C4-2B (cell line): ENCODE data around the gene CHD9NB.

Experiments
- H3K27ac ChIP-seq: fragments of 450-650 bp; 2 replicates; pipeline ENCODE4 v1.5.1; 2017
- CTCF ChIP-seq: fragments of 450-650 bp; conservative IDR thresholded peaks from 2 replicates; pipeline ENCODE4 v1.5.1; 2017; ENCODE audit warnings: mild to moderate bottlenecking
- ZFX ChIP-seq: fragments of 450-650 bp; IDR thresholded peaks from 2 replicates; pipeline ENCODE4 v1.6.1; 2017

Gene CHD9NB

GRCh38 chr16:53073022-53073421, 20.3 kb upstream of the CHD9NB start:
- H3K27ac ChIP-seq = no peak overlapping the region

GRCh38 chr16:53071748-53072301, 19.1 kb upstream of the CHD9NB start:
- H3K27ac ChIP-seq = no peak overlapping the region
- TF ChIP-seq ZFX (no peak), CTCF (no peak)

More at GRCh38 chr16:53073022-53073421, 20.3 kb upstream of the CHD9NB start:
- TF ChIP-seq ZFX (no peak), CTCF (no peak)

GRCh38 chr16:53069772-53070171, 17.1 kb upstream of the CHD9NB start:
- no peak for TF ChIP-seq ZFX
- no peak for TF ChIP-seq CTCF
- no peak overlapping the region for H3K27ac ChIP-seq

GRCh38 chr16:53068423-53068833, 15.7 kb upstream of the CHD9NB start:
- H3K27ac ChIP-seq = no peak overlapping the region
- no peak for TF ChIP-seq ZFX
- no peak for TF ChIP-seq CTCF

- no peak overlapping the region for H3K27ac ChIP-seq
- TF ChIP-seq ZFX (no peak), CTCF (no peak)
Measured at GRCh38 chr16:53067675-53068074, 15.0 kb upstream of the CHD9NB start.

GRCh38 chr16:53065461-53066061, 12.9 kb upstream of the CHD9NB start:
- H3K27ac ChIP-seq = no peak overlapping the region
- TF ChIP-seq CTCF (no peak), ZFX (no peak)

- TF ChIP-seq ZFX (no peak), CTCF (no peak)
- H3K27ac ChIP-seq = no peak overlapping the region
Measured at GRCh38 chr16:53064081-53064578, 11.4 kb upstream of the CHD9NB start.
